ENCODE results near the gene CNIH3. TPM values are rescaled to one million over a fixed set of nuclear protein-coding genes. Genes with fewer than 3 reads are reported as not detected.

The CNIH3 gene
- total and polyA plus RNA-seq, 2 donors (not counting 1 experiment from before 2014, with no cell fraction given): 3.7 to 28.1 TPM

DNA sequence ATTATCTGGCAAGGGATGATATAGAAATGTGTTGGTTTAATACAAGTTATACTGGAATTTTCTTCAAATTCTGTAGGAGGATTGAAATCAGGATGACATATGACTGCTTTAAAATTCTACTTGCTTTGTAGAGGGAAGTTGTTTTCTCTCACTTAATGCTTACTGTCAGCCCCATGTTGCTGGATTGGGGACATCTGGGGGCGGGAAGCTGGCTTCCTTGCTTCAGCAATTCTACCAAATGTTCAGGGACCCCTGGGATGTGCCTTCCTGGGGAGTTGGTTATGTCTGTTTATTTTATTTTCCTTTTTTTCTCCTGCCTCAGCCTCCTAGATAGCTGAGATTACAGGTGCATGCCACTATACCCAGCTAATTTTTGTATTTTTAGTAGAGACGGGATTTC is 63.5 kb downstream of the CNIH3 start:
- no peak overlapping the region for H3K4me3 ChIP-seq (replicated peaks in 1 of 4; ENCODE audit: control extremely low read depth in 1 of 4, insufficient read depth in 1 of 4, low read depth in 3 of 4, low read length in 4 of 4)
- H3K36me3 ChIP-seq (ENCODE audit: control insufficient read depth, insufficient read depth, low read length): peaks cover 4% of the 10 kb centered on the region
- H3K9me3 ChIP-seq (ENCODE audit: control insufficient read depth, insufficient read depth, low read depth, low read length): no peaks in the 10 kb centered on the region
- no peaks in the 10 kb centered on the region for H4K20me1 ChIP-seq (ENCODE audit: control insufficient read depth, extremely low read depth, insufficient read depth, low read length)
- TF ChIP-seq EZH2 (IDR thresholded peaks at IDR 0.05; ENCODE audit: low read length, missing control alignments): no peak
- TF ChIP-seq, protein P1, sequence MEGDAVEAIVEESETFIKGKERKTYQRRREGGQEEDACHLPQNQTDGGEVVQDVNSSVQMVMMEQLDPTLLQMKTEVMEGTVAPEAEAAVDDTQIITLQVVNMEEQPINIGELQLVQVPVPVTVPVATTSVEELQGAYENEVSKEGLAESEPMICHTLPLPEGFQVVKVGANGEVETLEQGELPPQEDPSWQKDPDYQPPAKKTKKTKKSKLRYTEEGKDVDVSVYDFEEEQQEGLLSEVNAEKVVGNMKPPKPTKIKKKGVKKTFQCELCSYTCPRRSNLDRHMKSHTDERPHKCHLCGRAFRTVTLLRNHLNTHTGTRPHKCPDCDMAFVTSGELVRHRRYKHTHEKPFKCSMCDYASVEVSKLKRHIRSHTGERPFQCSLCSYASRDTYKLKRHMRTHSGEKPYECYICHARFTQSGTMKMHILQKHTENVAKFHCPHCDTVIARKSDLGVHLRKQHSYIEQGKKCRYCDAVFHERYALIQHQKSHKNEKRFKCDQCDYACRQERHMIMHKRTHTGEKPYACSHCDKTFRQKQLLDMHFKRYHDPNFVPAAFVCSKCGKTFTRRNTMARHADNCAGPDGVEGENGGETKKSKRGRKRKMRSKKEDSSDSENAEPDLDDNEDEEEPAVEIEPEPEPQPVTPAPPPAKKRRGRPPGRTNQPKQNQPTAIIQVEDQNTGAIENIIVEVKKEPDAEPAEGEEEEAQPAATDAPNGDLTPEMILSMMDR (conservative IDR thresholded peaks at IDR 0.05 in 1 of 2, IDR thresholded peaks at IDR 0.05 in 1 of 2; ENCODE audit: low read depth in 1 of 2, low read length in 2 of 2): no peak
- no peak overlapping the region for H3K9ac ChIP-seq (ENCODE audit: insufficient read depth, low read length)
- no peak overlapping the region for H3K27ac ChIP-seq (ENCODE audit: insufficient read depth, low read length)
- H3K4me1 ChIP-seq (ENCODE audit: control insufficient read depth, extremely low read depth, insufficient read depth, low read length): no peaks in the 10 kb centered on the region
- H3K79me2 ChIP-seq (ENCODE audit: control insufficient read depth, insufficient read depth, low read length): no peaks in the 10 kb centered on the region
- H3K4me2 ChIP-seq (ENCODE audit: extremely low read depth, insufficient read depth, low read length): no peak overlapping the region
- H2AFZ ChIP-seq (ENCODE audit: low read length): no peak overlapping the region
- no peaks in the 10 kb centered on the region for H3K27me3 ChIP-seq (ENCODE audit: control insufficient read depth, insufficient read depth, low read length)
- no peak for DNase-seq (ENCODE audit: low read depth in 2 of 2)

DNA sequence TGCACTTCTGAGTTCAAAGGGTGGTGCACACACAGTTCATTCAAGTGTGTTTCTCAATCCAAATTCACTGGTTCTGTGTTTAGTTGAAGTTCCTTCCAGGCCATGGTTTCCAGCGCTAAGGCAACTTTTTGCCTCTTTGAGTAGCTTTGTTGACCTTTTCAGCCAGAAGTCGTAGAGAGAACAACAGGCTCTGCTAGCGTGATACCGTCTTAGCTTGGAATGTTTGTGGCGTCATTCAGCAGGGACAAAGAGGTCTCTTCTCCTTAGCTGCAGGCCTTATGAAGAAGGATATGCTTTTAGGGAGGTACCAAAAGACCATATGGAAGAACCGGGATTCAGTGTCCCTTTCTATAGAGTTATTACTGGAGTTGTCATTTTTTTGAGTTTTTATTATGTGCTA is 65.7 kb downstream of the CNIH3 start:
- H3K9me3 ChIP-seq (ENCODE audit: control insufficient read depth, insufficient read depth, low read depth, low read length): no peaks in the 10 kb centered on the region
- H3K27ac ChIP-seq (ENCODE audit: insufficient read depth, low read length): no peak overlapping the region
- no peaks in the 10 kb centered on the region for H4K20me1 ChIP-seq (ENCODE audit: control insufficient read depth, extremely low read depth, insufficient read depth, low read length)
- no peak overlapping the region for H3K4me2 ChIP-seq (ENCODE audit: extremely low read depth, insufficient read depth, low read length)
- H3K79me2 ChIP-seq (ENCODE audit: control insufficient read depth, insufficient read depth, low read length): no peaks in the 10 kb centered on the region
- no peak for TF ChIP-seq EZH2 (IDR thresholded peaks at IDR 0.05; ENCODE audit: low read length, missing control alignments)
- TF ChIP-seq, protein P1 (conservative IDR thresholded peaks at IDR 0.05 in 1 of 2, IDR thresholded peaks at IDR 0.05 in 1 of 2; ENCODE audit: low read depth in 1 of 2, low read length in 2 of 2): no peak
- H3K36me3 ChIP-seq (ENCODE audit: control insufficient read depth, insufficient read depth, low read length): peaks cover 4% of the 10 kb centered on the region
- no peaks in the 10 kb centered on the region for H3K4me1 ChIP-seq (ENCODE audit: control insufficient read depth, extremely low read depth, insufficient read depth, low read length)
- H3K4me3 ChIP-seq (replicated peaks in 1 of 4; ENCODE audit: control extremely low read depth in 1 of 4, insufficient read depth in 1 of 4, low read depth in 3 of 4, low read length in 4 of 4): no peak overlapping the region
- no peak for DNase-seq (ENCODE audit: low read depth in 2 of 2)
- H2AFZ ChIP-seq (ENCODE audit: low read length): no peak overlapping the region
- no peaks in the 10 kb centered on the region for H3K27me3 ChIP-seq (ENCODE audit: control insufficient read depth, insufficient read depth, low read length)
- no peak overlapping the region for H3K9ac ChIP-seq (ENCODE audit: insufficient read depth, low read length)

DNA sequence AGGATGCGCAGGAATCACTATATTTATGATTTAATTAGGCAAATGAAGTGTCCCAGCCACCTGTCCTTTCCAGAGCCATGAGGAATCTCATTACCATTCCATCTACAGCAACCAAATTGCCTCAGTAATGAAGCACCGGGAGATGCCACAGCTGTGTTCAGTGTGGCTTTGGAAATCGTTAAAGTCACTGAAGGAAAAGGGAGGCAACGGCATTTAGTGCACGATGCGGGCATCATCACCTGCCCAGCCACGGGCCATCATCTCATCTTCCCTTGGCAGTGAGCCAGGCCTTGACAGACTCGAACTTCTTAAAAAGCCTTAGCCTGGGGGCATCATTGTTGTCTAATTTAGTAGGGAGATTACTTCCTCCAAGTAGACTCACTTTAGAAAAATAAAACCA is 67.8 kb downstream of the CNIH3 start:
- Histone ChIP-seq H3K27me3 (ENCODE audit: control insufficient read depth, insufficient read depth, low read length) (no peaks in the 10 kb centered on the region), H3K4me3 (replicated peaks in 1 of 4; ENCODE audit: control extremely low read depth in 1 of 4, insufficient read depth in 1 of 4, low read depth in 3 of 4, low read length in 4 of 4) (no peak overlapping the region), H3K4me1 (ENCODE audit: control insufficient read depth, extremely low read depth, insufficient read depth, low read length) (no peaks in the 10 kb centered on the region), H3K36me3 (ENCODE audit: control insufficient read depth, insufficient read depth, low read length) (peaks cover 4% of the 10 kb centered on the region), H3K4me2 (ENCODE audit: extremely low read depth, insufficient read depth, low read length) (no peak overlapping the region), H3K27ac (ENCODE audit: insufficient read depth, low read length) (no peak overlapping the region), H4K20me1 (ENCODE audit: control insufficient read depth, extremely low read depth, insufficient read depth, low read length) (no peaks in the 10 kb centered on the region), H3K9ac (ENCODE audit: insufficient read depth, low read length) (no peak overlapping the region), H2AFZ (ENCODE audit: low read length) (no peak overlapping the region), H3K79me2 (ENCODE audit: control insufficient read depth, insufficient read depth, low read length) (no peaks in the 10 kb centered on the region), H3K9me3 (ENCODE audit: control insufficient read depth, insufficient read depth, low read depth, low read length) (no peaks in the 10 kb centered on the region)
- DNase-seq (ENCODE audit: low read depth in 2 of 2): no peak
- no peak for TF ChIP-seq EZH2 (IDR thresholded peaks at IDR 0.05; ENCODE audit: low read length, missing control alignments)
- TF ChIP-seq, protein P1 (conservative IDR thresholded peaks at IDR 0.05 in 1 of 2, IDR thresholded peaks at IDR 0.05 in 1 of 2; ENCODE audit: low read depth in 1 of 2, low read length in 2 of 2): no peak

All from fibroblast of lung (primary cell).